Activated naive CD4-positive, alpha-beta T cell (primary cell): Measurements from ENCODE around the gene DHRS1.

Experiments used
- DNase-seq, 4 experiments: peaks; one replicate each; lab custom pipeline; 2025; lab: John Stamatoyannopoulos, UW

Gene DHRS1

GRCh38 chr14:24299255-24300191, at the start of gene DHRS1, which contains the start of gene NOP9:
Gene DHRS1, minus strand, starts transcription at chr14:24299780. Its CDS starts 674 bp downstream, at chr14:24299106.
Gene NOP9, plus strand, starts transcription at chr14:24299850. Its CDS starts 105 bp downstream, at chr14:24299955.
- DNase-seq, result peak; percentile 82 to 90 (median 87)

GRCh38 chr14:24348186-24348585, 48.6 kb upstream of the DHRS1 start:
- no peak for DNase-seq

GRCh38 chr14:24347134-24347533, 47.6 kb upstream of the DHRS1 start:
- DNase-seq, result no peak

- DNase-seq, result no peak
These were observed 44.4 kb upstream of the DHRS1 start for GRCh38 chr14:24343795-24344660.

GRCh38 chr14:24342889-24343288, 43.3 kb upstream of the DHRS1 start:
- DNase-seq, result no peak

- DNase-seq, result no peak
These were observed 41.0 kb upstream of the DHRS1 start for GRCh38 chr14:24340606-24341005.

- peak in 2 of 4 experiments; percentile 50 to 73 for DNase-seq
These were observed 39.9 kb upstream of the DHRS1 start, which contains the start of gene RIPK3 for GRCh38 chr14:24339284-24340151. Gene RIPK3, minus strand, starts transcription at chr14:24339991. Its CDS starts 165 bp downstream, at chr14:24339826.

GRCh38 chr14:24338843-24339242, 39.3 kb upstream of the DHRS1 start:
- DNase-seq, result no peak

GRCh38 chr14:24337824-24338175, 38.2 kb upstream of the DHRS1 start:
- DNase-seq, result no peak

GRCh38 chr14:24337144-24337823, 37.7 kb upstream of the DHRS1 start:
- DNase-seq, result no peak

GRCh38 chr14:24335461-24336171, 36.0 kb upstream of the DHRS1 start:
- DNase-seq, result no peak

GRCh38 chr14:24334431-24335291, 35.1 kb upstream of the DHRS1 start, which contains the start of gene ADCY4:
Gene ADCY4, minus strand, starts transcription at chr14:24335071. Its CDS starts 419 bp downstream, at chr14:24334652.
- peak in 1 of 4 experiments; percentile 16 for DNase-seq

GRCh38 chr14:24332268-24332993, 32.9 kb upstream of the DHRS1 start:
- peak; percentile 32 to 68 (median 58) for DNase-seq

- DNase-seq, result no peak
These were observed 32.2 kb upstream of the DHRS1 start for GRCh38 chr14:24331731-24332267.

- DNase-seq, result no peak
These were observed 31.5 kb upstream of the DHRS1 start for GRCh38 chr14:24330973-24331674.

GRCh38 chr14:24329736-24330135, 30.2 kb upstream of the DHRS1 start:
- peak in 1 of 4 experiments; percentile 18 for DNase-seq

- DNase-seq, result no peak
These were observed 29.6 kb upstream of the DHRS1 start for GRCh38 chr14:24329073-24329663.
